ENCODE results near the gene CDH18.

DNA sequence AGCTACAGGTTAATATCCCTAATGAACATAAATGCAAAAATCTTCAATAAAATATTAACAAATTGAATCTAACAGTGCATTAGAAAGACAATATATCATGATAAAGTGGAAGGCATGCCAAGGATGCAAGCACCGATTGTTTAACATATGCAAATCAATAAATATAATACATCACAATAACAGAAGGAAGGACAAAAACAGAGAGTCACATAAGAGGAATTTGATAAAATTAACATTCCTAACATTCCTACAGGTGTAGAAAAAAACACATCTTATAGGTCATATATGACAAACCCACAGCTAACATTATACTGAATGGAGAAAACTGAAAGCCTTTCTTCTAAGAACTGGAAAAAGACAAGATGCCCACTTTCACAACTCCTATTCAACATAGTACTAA is 297.0 kb downstream of the CDH18 start:
- TF ChIP-seq MAFK (IDR thresholded peaks at IDR 0.05; ENCODE audit: low read depth, low read length): no peak
- TF ChIP-seq CEBPB (IDR thresholded peaks at IDR 0.05; ENCODE audit: low read depth, low read length): no peak
- no peak for TF ChIP-seq SMC3 (IDR thresholded peaks at IDR 0.05; ENCODE audit: low read depth, low read length)
- TF ChIP-seq POLR2A (IDR thresholded peaks at IDR 0.05; ENCODE audit: low read depth, low read length): no peak
- TF ChIP-seq, protein P1, sequence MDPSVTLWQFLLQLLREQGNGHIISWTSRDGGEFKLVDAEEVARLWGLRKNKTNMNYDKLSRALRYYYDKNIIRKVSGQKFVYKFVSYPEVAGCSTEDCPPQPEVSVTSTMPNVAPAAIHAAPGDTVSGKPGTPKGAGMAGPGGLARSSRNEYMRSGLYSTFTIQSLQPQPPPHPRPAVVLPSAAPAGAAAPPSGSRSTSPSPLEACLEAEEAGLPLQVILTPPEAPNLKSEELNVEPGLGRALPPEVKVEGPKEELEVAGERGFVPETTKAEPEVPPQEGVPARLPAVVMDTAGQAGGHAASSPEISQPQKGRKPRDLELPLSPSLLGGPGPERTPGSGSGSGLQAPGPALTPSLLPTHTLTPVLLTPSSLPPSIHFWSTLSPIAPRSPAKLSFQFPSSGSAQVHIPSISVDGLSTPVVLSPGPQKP (IDR thresholded peaks at IDR 0.05; ENCODE audit: borderline replicate concordance, low read depth, low read length): no peak
- TF ChIP-seq, protein P2, sequence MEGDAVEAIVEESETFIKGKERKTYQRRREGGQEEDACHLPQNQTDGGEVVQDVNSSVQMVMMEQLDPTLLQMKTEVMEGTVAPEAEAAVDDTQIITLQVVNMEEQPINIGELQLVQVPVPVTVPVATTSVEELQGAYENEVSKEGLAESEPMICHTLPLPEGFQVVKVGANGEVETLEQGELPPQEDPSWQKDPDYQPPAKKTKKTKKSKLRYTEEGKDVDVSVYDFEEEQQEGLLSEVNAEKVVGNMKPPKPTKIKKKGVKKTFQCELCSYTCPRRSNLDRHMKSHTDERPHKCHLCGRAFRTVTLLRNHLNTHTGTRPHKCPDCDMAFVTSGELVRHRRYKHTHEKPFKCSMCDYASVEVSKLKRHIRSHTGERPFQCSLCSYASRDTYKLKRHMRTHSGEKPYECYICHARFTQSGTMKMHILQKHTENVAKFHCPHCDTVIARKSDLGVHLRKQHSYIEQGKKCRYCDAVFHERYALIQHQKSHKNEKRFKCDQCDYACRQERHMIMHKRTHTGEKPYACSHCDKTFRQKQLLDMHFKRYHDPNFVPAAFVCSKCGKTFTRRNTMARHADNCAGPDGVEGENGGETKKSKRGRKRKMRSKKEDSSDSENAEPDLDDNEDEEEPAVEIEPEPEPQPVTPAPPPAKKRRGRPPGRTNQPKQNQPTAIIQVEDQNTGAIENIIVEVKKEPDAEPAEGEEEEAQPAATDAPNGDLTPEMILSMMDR (conservative IDR thresholded peaks at IDR 0.05; ENCODE audit: low read depth, low read length): no peak
- TF ChIP-seq BHLHE40 (IDR thresholded peaks at IDR 0.05; ENCODE audit: low read depth, low read length): no peak
- TF ChIP-seq FOS (IDR thresholded peaks at IDR 0.05; ENCODE audit: low read depth, low read length): no peak
- no peak for TF ChIP-seq MXI1 (IDR thresholded peaks at IDR 0.05; ENCODE audit: borderline replicate concordance, low read depth, low read length)
